EL (cell line): Measurements from ENCODE around the gene NPW.

Experiments
- DNase-seq: peaks from one replicate; pipeline ENCODE4 v3.0.0-alpha.2; 2016

NPW gene

GRCh38 chr16:2023092-2024031 is 3.8 kb downstream of the NPW start:
- DNase-seq = peak; percentile 85

DNA sequence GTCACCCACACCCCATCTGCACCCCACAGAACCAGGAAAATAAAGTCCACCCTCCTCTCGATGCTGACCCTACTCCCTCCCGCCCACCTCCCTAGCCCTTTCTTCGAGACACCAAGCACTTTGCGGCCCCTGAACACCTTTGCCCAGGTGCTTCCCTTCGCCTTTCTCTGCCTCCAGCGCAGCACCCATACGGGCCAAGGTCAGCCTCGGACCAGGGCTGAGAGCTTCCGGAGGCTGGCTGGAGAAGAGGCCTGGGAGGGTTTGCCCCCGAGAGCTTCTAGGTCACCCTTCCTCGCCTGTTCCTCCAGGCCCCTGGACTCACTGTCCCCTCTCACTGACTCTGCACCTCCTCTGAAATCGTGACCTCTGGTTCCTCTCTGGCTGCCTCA is 4.4 kb downstream of the NPW start:
- no peak for DNase-seq

DNA sequence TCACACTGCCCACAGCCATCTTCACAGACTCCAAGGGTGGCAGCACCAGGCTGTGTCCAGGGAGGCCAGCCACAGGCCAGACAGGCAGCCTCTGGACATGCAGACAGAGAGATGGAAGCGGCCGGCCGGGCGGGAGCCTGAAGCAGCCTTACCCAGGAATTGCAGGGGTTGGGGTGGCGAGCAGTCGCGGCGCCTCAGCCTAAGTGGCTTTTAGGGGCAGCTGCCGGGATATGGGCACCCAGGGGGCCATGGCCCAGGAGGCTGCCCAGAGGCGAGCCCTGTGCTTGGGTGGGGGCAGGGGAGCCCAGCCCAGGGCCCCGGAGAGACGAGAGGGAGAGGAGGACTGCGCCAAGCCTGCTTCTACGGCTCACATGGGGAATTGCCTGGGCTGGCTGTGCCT is 5.7 kb downstream of the NPW start:
- no peak for DNase-seq

GRCh38 chr16:2025878-2026460 is 6.4 kb downstream of the NPW start:
- DNase-seq = no peak

GRCh38 chr16:2026461-2027023 is 7.0 kb downstream of the NPW start, which contains the start of gene NHERF2:
TSS of gene NHERF2 (plus strand) at chr16:2026902. CDS start at chr16:2027006, 104 bp downstream.
- no peak for DNase-seq

- peak; percentile 56 for DNase-seq
Observed at GRCh38 chr16:2027024-2028010, 7.7 kb downstream of the NPW start.

- no peak for DNase-seq
Observed at GRCh38 chr16:2028146-2028545, 8.6 kb downstream of the NPW start.

DNA sequence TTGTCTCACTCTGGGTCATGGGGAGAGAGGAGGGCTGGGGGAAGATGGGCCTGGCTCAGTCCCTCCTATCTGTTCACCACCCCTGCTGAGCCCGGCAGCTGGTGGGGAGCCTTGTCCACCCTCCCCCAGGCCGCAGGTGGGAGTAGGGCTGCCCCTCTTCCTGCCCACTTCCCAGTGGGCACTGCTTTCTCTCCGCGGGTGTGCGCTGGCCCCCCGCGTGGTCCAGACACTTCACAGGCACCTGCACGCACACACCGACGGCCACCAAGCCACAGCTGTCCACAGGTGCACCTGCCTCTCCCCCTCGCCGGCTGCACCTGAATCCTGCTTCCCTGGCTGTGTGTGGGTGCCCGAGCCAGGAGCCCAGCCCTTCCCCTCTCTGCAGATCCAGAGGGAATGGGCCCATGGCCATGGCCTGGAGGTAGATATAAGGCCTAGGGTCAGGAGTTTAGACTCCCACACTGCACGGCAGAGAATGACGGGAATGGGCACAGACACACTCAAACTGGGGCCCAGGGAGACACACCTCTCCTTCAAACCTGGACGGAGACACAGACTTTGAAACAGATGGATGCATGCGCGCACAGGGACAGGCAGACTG is 9.1 kb downstream of the NPW start:
- DNase-seq = no peak

DNA sequence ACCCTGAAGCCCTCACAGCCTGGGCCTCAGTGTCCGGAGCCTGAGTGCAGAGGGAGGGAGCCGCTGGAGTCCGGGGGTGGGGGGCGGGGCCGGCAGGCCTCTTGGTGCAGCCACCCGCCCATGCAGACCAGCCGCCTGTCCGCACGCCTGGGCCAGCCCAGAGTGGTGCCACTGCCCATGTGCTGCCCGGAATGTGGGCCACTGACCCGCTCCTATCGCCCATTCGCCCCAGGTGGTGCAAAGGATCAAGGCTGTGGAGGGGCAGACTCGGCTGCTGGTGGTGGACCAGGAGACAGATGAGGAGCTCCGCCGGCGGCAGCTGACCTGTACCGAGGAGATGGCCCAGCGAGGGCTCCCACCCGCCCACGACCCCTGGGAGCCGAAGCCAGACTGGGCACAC is 9.8 kb downstream of the NPW start:
- no peak for DNase-seq

- DNase-seq = no peak
Observed at GRCh38 chr16:2030036-2030435, 10.5 kb downstream of the NPW start.

DNA sequence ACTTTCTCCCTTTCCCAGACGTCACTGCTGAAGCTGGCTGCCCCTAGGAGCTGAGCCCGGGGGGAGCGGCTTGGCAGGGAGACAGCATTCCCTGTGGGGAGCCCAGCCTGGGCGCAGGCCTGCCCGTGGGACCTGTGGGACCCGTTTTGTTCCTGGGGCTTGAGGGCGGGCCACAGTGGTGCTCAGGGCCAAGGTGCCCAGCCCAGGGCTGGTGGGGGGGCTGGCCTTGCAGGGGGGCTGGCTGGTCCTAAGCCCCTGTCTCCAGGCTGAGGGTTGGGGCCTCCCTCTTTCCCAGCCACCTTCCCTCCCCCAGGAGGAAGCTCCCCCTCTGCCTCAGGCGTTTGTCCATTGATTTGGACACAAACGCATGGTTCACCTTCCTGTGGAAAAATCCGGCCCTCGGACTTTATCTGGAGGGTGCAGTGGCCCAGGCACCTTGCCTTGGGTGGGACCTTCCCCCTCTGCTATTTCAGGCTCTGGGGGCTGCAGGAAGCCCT is 11.5 kb downstream of the NPW start:
- no peak for DNase-seq

- peak; percentile 55 for DNase-seq
Observed at GRCh38 chr16:2032285-2033056, 12.9 kb downstream of the NPW start.

DNA sequence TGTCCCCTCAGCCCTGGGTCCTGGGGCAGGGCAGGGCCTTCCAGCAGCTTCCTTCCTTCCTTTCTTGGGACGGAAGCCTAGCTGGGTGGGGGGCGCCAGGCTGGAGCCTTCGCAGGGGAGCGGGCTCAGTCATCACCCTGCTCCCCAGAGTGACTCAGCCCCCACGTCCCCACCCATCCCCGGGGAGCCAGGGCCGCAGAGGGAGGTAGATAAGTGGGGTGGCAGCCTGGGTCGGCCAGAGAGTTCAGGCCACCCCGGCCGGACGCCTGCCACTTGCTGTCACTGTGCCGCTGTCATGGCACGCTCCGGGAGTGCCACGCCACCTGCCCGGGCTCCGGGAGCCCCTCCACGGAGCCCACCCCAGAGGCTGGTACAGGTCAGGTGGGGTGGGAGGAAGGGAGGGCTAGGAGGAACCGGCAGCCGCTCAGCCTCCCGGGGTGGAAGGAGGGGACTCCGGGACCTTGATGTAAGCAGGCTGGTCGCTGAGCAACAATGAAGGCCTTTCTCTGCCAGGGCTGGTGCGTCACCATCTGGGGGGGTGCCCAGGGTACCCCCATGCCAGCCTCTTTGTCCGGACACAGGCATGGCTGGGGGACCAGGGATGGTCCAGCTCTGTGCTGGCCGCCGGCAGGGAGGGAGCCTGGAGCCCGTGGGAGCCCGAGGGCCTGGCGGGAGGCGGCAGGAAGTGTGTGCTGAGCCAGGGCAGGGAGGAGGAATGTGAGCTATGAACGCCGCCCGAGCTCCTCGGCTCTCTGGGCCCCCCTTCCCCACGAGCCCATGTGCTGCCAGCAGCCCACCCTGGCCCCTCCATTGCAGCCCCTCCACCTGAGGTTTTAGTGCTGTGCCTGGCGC is 13.7 kb downstream of the NPW start:
- peak; percentile 80 for DNase-seq

DNA sequence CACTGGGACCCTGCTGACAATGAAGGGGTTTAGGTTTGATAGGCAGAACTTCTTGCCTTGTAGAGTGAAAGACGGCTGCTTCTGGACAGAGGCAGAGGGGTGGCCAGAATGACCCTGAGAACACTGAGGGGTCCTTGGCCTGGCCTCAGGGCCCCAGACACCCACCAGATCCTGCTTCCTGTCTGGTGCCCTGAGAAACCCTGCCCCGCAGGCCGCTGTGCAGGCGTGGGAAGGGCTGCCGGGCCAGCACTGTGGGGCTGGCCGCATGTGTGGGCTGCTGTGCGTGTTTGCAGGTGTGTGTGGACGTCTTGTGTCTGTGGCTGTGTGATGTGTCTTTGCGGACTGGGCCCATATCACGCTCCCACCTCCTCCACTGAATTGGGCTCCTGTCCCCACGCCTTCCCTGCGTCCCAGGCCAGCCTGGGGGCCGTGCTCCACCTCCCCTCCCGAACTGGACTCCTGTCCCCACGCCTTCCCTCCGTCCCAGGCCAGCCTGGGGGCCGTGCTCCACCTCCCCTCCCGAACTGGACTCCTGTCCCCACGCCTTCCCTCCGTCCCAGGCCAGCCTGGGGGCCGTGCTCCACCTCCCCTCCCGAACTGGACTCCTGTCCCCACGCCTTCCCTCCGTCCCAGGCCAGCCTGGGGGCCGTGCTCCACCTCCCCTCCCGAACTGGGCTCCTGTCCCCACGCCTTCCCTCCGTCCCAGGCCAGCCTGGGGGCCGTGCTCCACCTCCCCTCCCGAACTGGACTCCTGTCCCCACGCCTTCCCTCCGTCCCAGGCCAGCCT is 14.5 kb downstream of the NPW start:
- peak; percentile 48 for DNase-seq

- DNase-seq = no peak
Observed at GRCh38 chr16:2034696-2035430, 15.3 kb downstream of the NPW start.

DNA sequence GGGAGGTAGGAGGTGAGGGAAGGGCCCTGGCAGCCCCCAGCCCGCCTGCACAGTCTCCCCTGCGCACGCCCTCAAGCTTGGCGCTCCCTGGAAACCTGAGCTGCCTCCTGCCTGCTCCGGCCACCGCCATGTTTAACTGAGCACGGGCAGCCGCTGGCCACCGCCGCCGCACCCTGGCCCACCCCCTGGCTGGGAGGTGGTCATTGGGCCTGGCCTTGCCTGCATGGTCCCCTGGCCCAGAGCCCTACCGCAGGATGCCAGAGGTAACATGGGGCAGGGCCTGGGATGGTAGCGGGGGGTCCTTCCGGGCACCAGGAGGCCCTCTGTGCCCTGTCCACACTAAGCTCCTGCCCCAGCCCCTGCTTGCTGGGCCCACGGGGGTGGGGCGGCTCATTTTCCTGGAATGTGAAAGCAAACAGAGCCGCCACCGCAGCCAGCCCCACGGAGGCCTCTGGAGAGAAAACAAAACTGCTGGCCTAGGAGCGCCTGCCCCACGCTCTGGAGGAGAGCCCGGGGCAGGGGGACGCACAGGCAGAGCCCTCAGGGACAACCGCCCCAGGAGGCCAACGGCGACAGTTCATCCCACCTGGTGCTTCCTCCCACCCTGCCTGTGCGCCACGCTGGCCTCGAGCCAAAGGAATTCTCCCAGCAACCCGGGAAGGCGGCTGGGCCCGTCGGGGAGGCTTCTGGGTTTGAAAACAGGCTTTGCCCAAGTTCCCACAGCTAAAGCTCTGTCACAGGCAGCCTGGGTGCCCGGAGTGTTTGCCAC is 16.0 kb downstream of the NPW start:
- DNase-seq = peak; percentile 96

DNA sequence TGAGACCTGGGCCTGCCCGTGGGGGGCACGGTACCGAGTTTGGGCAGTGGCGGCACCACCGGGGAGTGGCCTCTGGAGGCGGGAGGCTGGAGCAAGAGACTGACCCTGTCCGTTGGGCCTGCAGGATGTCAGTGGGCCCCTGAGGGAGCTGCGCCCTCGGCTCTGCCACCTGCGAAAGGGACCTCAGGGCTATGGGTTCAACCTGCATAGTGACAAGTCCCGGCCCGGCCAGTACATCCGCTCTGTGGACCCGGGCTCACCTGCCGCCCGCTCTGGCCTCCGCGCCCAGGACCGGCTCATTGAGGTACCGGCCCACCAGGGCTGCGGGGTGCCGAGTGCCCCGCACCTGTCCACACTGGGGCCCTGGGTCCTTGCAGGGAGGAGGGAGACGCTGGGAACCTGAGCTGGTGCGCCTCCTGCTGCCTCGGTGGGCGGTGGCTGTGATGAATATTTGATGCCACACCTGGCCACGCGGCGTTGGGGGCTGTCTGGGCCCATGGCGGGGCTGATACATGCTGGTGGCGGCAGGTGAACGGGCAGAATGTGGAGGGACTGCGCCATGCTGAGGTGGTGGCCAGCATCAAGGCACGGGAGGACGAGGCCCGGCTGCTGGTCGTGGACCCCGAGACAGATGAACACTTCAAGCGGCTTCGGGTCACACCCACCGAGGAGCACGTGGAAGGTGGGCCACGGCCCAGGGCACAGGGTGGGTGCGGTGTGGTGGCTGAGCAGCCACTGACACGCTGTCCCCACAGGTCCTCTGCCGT is 16.8 kb downstream of the NPW start:
- DNase-seq = no peak
